CD4-positive, alpha-beta T cell (primary cell): ENCODE measurements around the gene AOAH. TPM values are rescaled to one million over a fixed set of nuclear protein-coding genes. Genes with fewer than 3 reads are reported as not detected.

ENCODE experiments used
- ATAC-seq: fragments of 200-7000 bp; cut with Tn5 transposase; one replicate; pipeline ENCODE4 v1.10.0; 2022; ENCODE audit warnings: mild to moderate bottlenecking; ENCODE audit not compliant: poor library complexity
- CTCF ChIA-PET: fragments of 350-600 bp; sonication (Branson Sonifier 250); formaldehyde crosslinking; loops from one replicate; lab custom pipeline; 2021; ENCODE audit warnings: antibody characterized with exemption, inconsistent platforms; lab: Charles Lee
- POLR2A ChIA-PET: fragments of 350-600 bp; sonication (Branson Sonifier 250); formaldehyde crosslinking; loops from one replicate; lab custom pipeline; 2021; ENCODE audit warnings: antibody characterized with exemption, inconsistent platforms; lab: Charles Lee
- DNase-seq, 14 experiments: peaks; one replicate each; pipeline ENCODE4 v3.0.0-alpha.2; 2013 to 2020; ENCODE audit warnings: mixed read lengths in 2 of 14
- H3K27ac ChIP-seq, 2 donors: one replicate each; pipeline versions ENCODE4 v1.5.1 to v1.7.0; 2013; ENCODE audit warnings: low read length in 2 of 2, low read depth in 1 of 2, mild to moderate bottlenecking in 1 of 2
- H3K27me3 ChIP-seq, 2 experiments: 1 replicate in 1 of 2; 2 replicates in 1 of 2; pipeline versions ENCODE4 v1.6.1 to v1.7.0; 2013; ENCODE audit warnings: low read length in 2 of 2, control low read depth in 1 of 2, mild to moderate bottlenecking in 1 of 2, moderate library complexity in 1 of 2; ENCODE audit not compliant: insufficient read depth in 2 of 2, control insufficient read depth in 1 of 2
- H3K36me3 ChIP-seq: one replicate; pipeline ENCODE4 v1.6.1; 2013; ENCODE audit warnings: low read length, control low read depth; ENCODE audit not compliant: insufficient read depth
- H3K4me1 ChIP-seq: one replicate; pipeline ENCODE4 v1.6.1; 2013; ENCODE audit warnings: low read length, control low read depth; ENCODE audit not compliant: insufficient read depth
- H3K4me3 ChIP-seq: one replicate; pipeline ENCODE4 v1.5.1; 2013; ENCODE audit warnings: mild to moderate bottlenecking, low read length, moderate library complexity
- H3K9me3 ChIP-seq, 2 experiments: 1 replicate in 1 of 2; 2 replicates in 1 of 2; pipeline versions ENCODE4 v1.6.1 to v1.7.0; 2013; ENCODE audit warnings: low read length in 2 of 2, mild to moderate bottlenecking in 2 of 2, control low read depth in 1 of 2, moderate library complexity in 1 of 2; ENCODE audit not compliant: control insufficient read depth in 1 of 2, insufficient read depth in 1 of 2
- H3K27ac Mint-ChIP-seq: one replicate; pipeline ENCODE4 v1.8.0; 2020; ENCODE audit warnings: mixed read lengths
- H3K27me3 Mint-ChIP-seq: one replicate; pipeline ENCODE4 v1.8.0; 2021; ENCODE audit warnings: mixed read lengths
- H3K36me3 Mint-ChIP-seq: one replicate; pipeline ENCODE4 v1.8.0; 2021; ENCODE audit warnings: low read depth, mixed read lengths
- H3K4me1 Mint-ChIP-seq: one replicate; pipeline ENCODE4 v1.8.0; 2021; ENCODE audit warnings: low read depth, mixed read lengths
- H3K4me3 Mint-ChIP-seq: one replicate; pipeline ENCODE4 v1.8.0; 2020; ENCODE audit warnings: mild to moderate bottlenecking, mixed read lengths
- H3K9me3 Mint-ChIP-seq: one replicate; pipeline ENCODE4 v1.8.0; 2020; ENCODE audit warnings: mixed read lengths
- intact Hi-C, 2 experiments: fragments of 100-400 bp; cut with DNase I in 1 of 2; cut with micrococcal nuclease in 1 of 2; formaldehyde crosslinking; loops; one replicate each; pipeline versions ENCODE4 v1.15.1 to v1.9.0; 2023 to 2025; cut with DNase I, micrococcal nuclease
- total RNA-seq, 174 experiments: library from RNA in 2 of 174; stranded (reverse) in 2 of 174; gene quantifications; one replicate each; pipeline ENCODE4 v1.2.3 and lab custom pipeline; 2021 to 2026
- TF ChIP-seq, protein P1 (sequence below): fragments of 200-600 bp; IDR thresholded peaks from one replicate; pipeline ENCODE4 v1.8.0; 2022; ENCODE audit warnings: antibody characterized with exemption, mild to moderate bottlenecking

Gene AOAH
- total RNA-seq, 2 experiments from 2014 or later = 27.5 to 30.3 TPM

DNA sequence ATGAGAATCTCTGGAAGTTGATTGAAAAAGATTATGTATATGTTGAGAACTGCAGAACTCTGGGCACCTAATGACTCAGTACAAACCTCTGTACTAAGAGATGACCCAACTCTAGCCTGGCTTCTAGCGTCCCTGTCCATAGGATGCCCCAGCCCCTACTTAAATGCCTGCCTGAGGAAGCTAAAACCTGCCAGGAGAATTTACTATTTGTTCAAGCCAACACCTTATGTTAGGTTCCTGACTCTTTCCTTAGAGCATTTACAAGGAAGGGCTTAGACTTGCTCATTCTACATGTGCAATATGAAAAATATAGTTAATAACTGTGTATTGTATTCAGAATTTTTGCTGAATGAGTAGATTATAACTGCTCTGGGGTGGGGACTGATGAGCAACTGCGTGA is 37.5 kb upstream of the AOAH start:
- TF ChIP-seq, protein P1, sequence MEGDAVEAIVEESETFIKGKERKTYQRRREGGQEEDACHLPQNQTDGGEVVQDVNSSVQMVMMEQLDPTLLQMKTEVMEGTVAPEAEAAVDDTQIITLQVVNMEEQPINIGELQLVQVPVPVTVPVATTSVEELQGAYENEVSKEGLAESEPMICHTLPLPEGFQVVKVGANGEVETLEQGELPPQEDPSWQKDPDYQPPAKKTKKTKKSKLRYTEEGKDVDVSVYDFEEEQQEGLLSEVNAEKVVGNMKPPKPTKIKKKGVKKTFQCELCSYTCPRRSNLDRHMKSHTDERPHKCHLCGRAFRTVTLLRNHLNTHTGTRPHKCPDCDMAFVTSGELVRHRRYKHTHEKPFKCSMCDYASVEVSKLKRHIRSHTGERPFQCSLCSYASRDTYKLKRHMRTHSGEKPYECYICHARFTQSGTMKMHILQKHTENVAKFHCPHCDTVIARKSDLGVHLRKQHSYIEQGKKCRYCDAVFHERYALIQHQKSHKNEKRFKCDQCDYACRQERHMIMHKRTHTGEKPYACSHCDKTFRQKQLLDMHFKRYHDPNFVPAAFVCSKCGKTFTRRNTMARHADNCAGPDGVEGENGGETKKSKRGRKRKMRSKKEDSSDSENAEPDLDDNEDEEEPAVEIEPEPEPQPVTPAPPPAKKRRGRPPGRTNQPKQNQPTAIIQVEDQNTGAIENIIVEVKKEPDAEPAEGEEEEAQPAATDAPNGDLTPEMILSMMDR = no peak
- peaks cover 36% of the 10 kb centered on the region for H3K4me1 Mint-ChIP-seq
- Histone ChIP-seq H3K27ac (no peak overlapping the region), H3K4me1 (no peaks in the 10 kb centered on the region), H3K9me3 (no peaks in the 10 kb centered on the region), H3K4me3 (no peak overlapping the region), H3K36me3 (no peaks in the 10 kb centered on the region), H3K27me3 (no peaks in the 10 kb centered on the region)
- ATAC-seq (no peak), DNase-seq (no peak)
- no peak overlapping the region for H3K27ac Mint-ChIP-seq
- no peak overlapping the region for H3K4me3 Mint-ChIP-seq
- H3K36me3 Mint-ChIP-seq = no peaks in the 10 kb centered on the region
- ChIA-PET POLR2A (interaction anchor here (0.5 to 1.6 kb wide), 2 partner anchors 14 to 16 kb away, joined by 3 to 4 read pairs; no protein-coding TSS in a partner anchor), CTCF (no interaction called here)
- H3K9me3 Mint-ChIP-seq = no peaks in the 10 kb centered on the region
- no peaks in the 10 kb centered on the region for H3K27me3 Mint-ChIP-seq
- intact Hi-C loops = no loop called here

- TF ChIP-seq, protein P1 = no peak
- H3K9me3 Mint-ChIP-seq = no peaks in the 10 kb centered on the region
- intact Hi-C loops = no loop called here
- H3K27me3 ChIP-seq = no peaks in the 10 kb centered on the region
- no peak overlapping the region for H3K4me3 ChIP-seq
- H3K36me3 ChIP-seq = no peaks in the 10 kb centered on the region
- peaks cover 28% of the 10 kb centered on the region for H3K4me1 Mint-ChIP-seq
- no peaks in the 10 kb centered on the region for H3K27me3 Mint-ChIP-seq
- no peaks in the 10 kb centered on the region for H3K36me3 Mint-ChIP-seq
- DNase-seq = no peak
- CTCF ChIA-PET = interaction anchor here (1.3 kb wide), 1 partner anchor 16 kb away, joined by 3 read pairs; no protein-coding TSS in a partner anchor
- H3K27ac ChIP-seq = no peak overlapping the region
- no peaks in the 10 kb centered on the region for H3K4me1 ChIP-seq
- POLR2A ChIA-PET = interaction anchor here (0.7 to 1.6 kb wide), 3 partner anchors 15 to 305 kb away, joined by 3 to 4 read pairs (median 4); no protein-coding TSS in a partner anchor
- no peak overlapping the region for H3K27ac Mint-ChIP-seq
- H3K9me3 ChIP-seq = no peaks in the 10 kb centered on the region
- no peak overlapping the region for H3K4me3 Mint-ChIP-seq
- no peak for ATAC-seq
Measured at GRCh38 chr7:36760856-36761762, 36.8 kb upstream of the AOAH start.

- no peaks in the 10 kb centered on the region for H3K27me3 Mint-ChIP-seq
- TF ChIP-seq, protein P1 = no peak
- Histone ChIP-seq H3K36me3 (no peaks in the 10 kb centered on the region), H3K4me3 (no peak overlapping the region), H3K27ac (no peak overlapping the region), H3K27me3 (no peaks in the 10 kb centered on the region), H3K9me3 (no peaks in the 10 kb centered on the region), H3K4me1 (no peaks in the 10 kb centered on the region)
- DNase-seq (no peak), ATAC-seq (no peak)
- ChIA-PET POLR2A (no interaction called here), CTCF (no interaction called here)
- H3K9me3 Mint-ChIP-seq = no peaks in the 10 kb centered on the region
- no peaks in the 10 kb centered on the region for H3K36me3 Mint-ChIP-seq
- H3K27ac Mint-ChIP-seq = no peak overlapping the region
- H3K4me3 Mint-ChIP-seq = no peak overlapping the region
- intact Hi-C loops = no loop called here
- peaks cover 6% of the 10 kb centered on the region for H3K4me1 Mint-ChIP-seq
Measured at GRCh38 chr7:36758879-36759278, 34.6 kb upstream of the AOAH start.
